ENCODE data around the gene PCBP3. TPM values are rescaled to one million over a fixed set of nuclear protein-coding genes. Genes with fewer than 3 reads are reported as not detected.

Gene PCBP3
- total RNA-seq, 6 experiments from 2014 or later: 0.37 to 1.5 (median 0.69) TPM

GRCh38 chr21:45736690-45737484 lies 93.4 kb downstream of the PCBP3 start:
- Histone ChIP-seq H3K36me3 (no peaks in the 10 kb centered on the region), H3K4me3 (no peak overlapping the region), H3K27me3 (no peaks in the 10 kb centered on the region), H3K27ac (no peak overlapping the region), H3K4me1 (no peaks in the 10 kb centered on the region), H3K9me3 (no peaks in the 10 kb centered on the region)
- DNase-seq: no peak
- WGBS (ENCODE audit: insufficient coverage, low coverage, low lambda C conversion rate, missing lambda C conversion rate): 38% methylated on average over 7 of the region's 17 CpGs
- no peak for ATAC-seq
- TF ChIP-seq POLR2A (IDR thresholded peaks at IDR 0.05) (no peak), CTCF (IDR thresholded peaks at IDR 0.05) (no peak)
- intact Hi-C loops (cut with DNase I): no loop called here

GRCh38 chr21:45737485-45738166 lies 94.1 kb downstream of the PCBP3 start:
- no peaks in the 10 kb centered on the region for H3K36me3 ChIP-seq
- 68% methylated on average over 5 of the region's 12 CpGs for WGBS (ENCODE audit: insufficient coverage, low coverage, low lambda C conversion rate, missing lambda C conversion rate)
- TF ChIP-seq POLR2A (IDR thresholded peaks at IDR 0.05) (no peak), CTCF (IDR thresholded peaks at IDR 0.05) (no peak)
- ATAC-seq: no peak
- intact Hi-C loops (cut with DNase I): no loop called here
- H3K27ac ChIP-seq: no peak overlapping the region
- H3K9me3 ChIP-seq: no peaks in the 10 kb centered on the region
- no peaks in the 10 kb centered on the region for H3K4me1 ChIP-seq
- no peak for DNase-seq
- no peaks in the 10 kb centered on the region for H3K27me3 ChIP-seq
- H3K4me3 ChIP-seq: no peak overlapping the region

GRCh38 chr21:45739218-45740087 lies 95.9 kb downstream of the PCBP3 start:
- no peak overlapping the region for H3K4me3 ChIP-seq
- no peak overlapping the region for H3K27ac ChIP-seq
- ATAC-seq: no peak
- intact Hi-C loops (cut with DNase I): no loop called here
- H3K4me1 ChIP-seq: no peaks in the 10 kb centered on the region
- 61% methylated on average over 5 of the region's 5 CpGs for WGBS (ENCODE audit: insufficient coverage, low coverage, low lambda C conversion rate, missing lambda C conversion rate)
- TF ChIP-seq CTCF (IDR thresholded peaks at IDR 0.05): no peak
- no peak for TF ChIP-seq POLR2A (IDR thresholded peaks at IDR 0.05)
- no peaks in the 10 kb centered on the region for H3K27me3 ChIP-seq
- DNase-seq: no peak
- H3K36me3 ChIP-seq: no peaks in the 10 kb centered on the region
- H3K9me3 ChIP-seq: no peaks in the 10 kb centered on the region

GRCh38 chr21:45740088-45740440 lies 96.5 kb downstream of the PCBP3 start:
- ATAC-seq (no peak), DNase-seq (no peak)
- Histone ChIP-seq H3K27ac (no peak overlapping the region), H3K4me3 (no peak overlapping the region), H3K4me1 (no peaks in the 10 kb centered on the region), H3K27me3 (no peaks in the 10 kb centered on the region), H3K9me3 (no peaks in the 10 kb centered on the region), H3K36me3 (no peaks in the 10 kb centered on the region)
- no peak for TF ChIP-seq POLR2A (IDR thresholded peaks at IDR 0.05)
- TF ChIP-seq CTCF (IDR thresholded peaks at IDR 0.05): no peak
- intact Hi-C loops (cut with DNase I): no loop called here
- 63% methylated on average over 9 of the region's 9 CpGs for WGBS (ENCODE audit: insufficient coverage, low coverage, low lambda C conversion rate, missing lambda C conversion rate)

Data from right lobe of liver (tissue), 6 donors.